OCI-LY3 (cell line): ENCODE results near the gene ZXDC.

Experiments used
- H2AFZ ChIP-seq: fragments of 200-600, 300-600 bp; shearing (Covaris generic); 2 replicates; pipeline ENCODE4 v1.6.0; 2014; ENCODE audit warnings: antibody characterized with exemption, low read depth, low read length
- H3K27ac ChIP-seq: fragments of 200-600, 300-600 bp; sonication (generic); 2 replicates; pipeline ENCODE4 v1.5.1; 2014; ENCODE audit warnings: mild to moderate bottlenecking, low read length, moderate library complexity, mixed read lengths
- H3K27me3 ChIP-seq: fragments of 200-600, 300-600 bp; sonication (generic); 2 replicates; pipeline ENCODE4 v1.6.1; 2014; ENCODE audit warnings: low read depth, low read length, mixed read lengths
- H3K36me3 ChIP-seq: fragments of 200-600, 300-600 bp; sonication (generic); replicated peaks from 2 replicates; pipeline ENCODE3; 2014; ENCODE audit warnings: low read depth, low read length, mixed read lengths
- H3K4me1 ChIP-seq: fragments of 300-600, 200-600 bp; sonication (generic); 2 replicates; pipeline ENCODE4 v1.6.1; 2014; ENCODE audit warnings: low read length, mixed read lengths
- H3K4me2 ChIP-seq: fragments of 200-600, 300-600 bp; sonication (generic); 2 replicates; pipeline ENCODE4 v1.6.1; 2014; ENCODE audit warnings: low read length, mixed read lengths
- H3K4me3 ChIP-seq: fragments of 300-600, 200-600 bp; sonication (generic); 2 replicates; pipeline ENCODE4 v1.5.1; 2014; ENCODE audit warnings: antibody characterized with exemption, mild to moderate bottlenecking, low read length, moderate library complexity
- H3K79me2 ChIP-seq: fragments of 300-600, 200-600 bp; shearing (Covaris generic); 2 replicates; pipeline ENCODE4 v1.6.1; 2014; ENCODE audit warnings: mild to moderate bottlenecking, low read length, mixed read lengths
- H3K9ac ChIP-seq: fragments of 300-600, 200-600 bp; shearing (Covaris generic); 2 replicates; pipeline ENCODE4 v1.6.0; 2014; ENCODE audit warnings: mild to moderate bottlenecking, low read length, moderate library complexity
- H3K9me3 ChIP-seq: fragments of 200-600, 300-600 bp; shearing (Covaris generic); 2 replicates; pipeline ENCODE4 v1.6.1; 2014; ENCODE audit warnings: low read length, mixed read lengths; ENCODE audit not compliant: insufficient read depth
- H4K20me1 ChIP-seq: fragments of 200-600, 300-600 bp; sonication (generic); 2 replicates; pipeline ENCODE4 v1.6.1; 2016; ENCODE audit warnings: low read length, mixed read lengths; ENCODE audit not compliant: insufficient read depth
- EZH2phosphoT487 ChIP-seq: fragments of 200-600 bp; shearing (Covaris generic); IDR thresholded peaks from 2 replicates; pipeline ENCODE4 v1.6.1; 2018; ENCODE audit warnings: antibody characterized with exemption, mixed run types, low read depth
- TF ChIP-seq, protein P1 (sequence below): fragments of 200-600, 300-600 bp; sonication (generic); IDR thresholded peaks from 2 replicates; pipeline ENCODE4 v1.5.1; 2014; ENCODE audit warnings: antibody characterized with exemption, low read length, low read depth

Gene ZXDC, protein sequence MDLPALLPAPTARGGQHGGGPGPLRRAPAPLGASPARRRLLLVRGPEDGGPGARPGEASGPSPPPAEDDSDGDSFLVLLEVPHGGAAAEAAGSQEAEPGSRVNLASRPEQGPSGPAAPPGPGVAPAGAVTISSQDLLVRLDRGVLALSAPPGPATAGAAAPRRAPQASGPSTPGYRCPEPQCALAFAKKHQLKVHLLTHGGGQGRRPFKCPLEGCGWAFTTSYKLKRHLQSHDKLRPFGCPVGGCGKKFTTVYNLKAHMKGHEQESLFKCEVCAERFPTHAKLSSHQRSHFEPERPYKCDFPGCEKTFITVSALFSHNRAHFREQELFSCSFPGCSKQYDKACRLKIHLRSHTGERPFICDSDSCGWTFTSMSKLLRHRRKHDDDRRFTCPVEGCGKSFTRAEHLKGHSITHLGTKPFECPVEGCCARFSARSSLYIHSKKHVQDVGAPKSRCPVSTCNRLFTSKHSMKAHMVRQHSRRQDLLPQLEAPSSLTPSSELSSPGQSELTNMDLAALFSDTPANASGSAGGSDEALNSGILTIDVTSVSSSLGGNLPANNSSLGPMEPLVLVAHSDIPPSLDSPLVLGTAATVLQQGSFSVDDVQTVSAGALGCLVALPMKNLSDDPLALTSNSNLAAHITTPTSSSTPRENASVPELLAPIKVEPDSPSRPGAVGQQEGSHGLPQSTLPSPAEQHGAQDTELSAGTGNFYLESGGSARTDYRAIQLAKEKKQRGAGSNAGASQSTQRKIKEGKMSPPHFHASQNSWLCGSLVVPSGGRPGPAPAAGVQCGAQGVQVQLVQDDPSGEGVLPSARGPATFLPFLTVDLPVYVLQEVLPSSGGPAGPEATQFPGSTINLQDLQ

DNA sequence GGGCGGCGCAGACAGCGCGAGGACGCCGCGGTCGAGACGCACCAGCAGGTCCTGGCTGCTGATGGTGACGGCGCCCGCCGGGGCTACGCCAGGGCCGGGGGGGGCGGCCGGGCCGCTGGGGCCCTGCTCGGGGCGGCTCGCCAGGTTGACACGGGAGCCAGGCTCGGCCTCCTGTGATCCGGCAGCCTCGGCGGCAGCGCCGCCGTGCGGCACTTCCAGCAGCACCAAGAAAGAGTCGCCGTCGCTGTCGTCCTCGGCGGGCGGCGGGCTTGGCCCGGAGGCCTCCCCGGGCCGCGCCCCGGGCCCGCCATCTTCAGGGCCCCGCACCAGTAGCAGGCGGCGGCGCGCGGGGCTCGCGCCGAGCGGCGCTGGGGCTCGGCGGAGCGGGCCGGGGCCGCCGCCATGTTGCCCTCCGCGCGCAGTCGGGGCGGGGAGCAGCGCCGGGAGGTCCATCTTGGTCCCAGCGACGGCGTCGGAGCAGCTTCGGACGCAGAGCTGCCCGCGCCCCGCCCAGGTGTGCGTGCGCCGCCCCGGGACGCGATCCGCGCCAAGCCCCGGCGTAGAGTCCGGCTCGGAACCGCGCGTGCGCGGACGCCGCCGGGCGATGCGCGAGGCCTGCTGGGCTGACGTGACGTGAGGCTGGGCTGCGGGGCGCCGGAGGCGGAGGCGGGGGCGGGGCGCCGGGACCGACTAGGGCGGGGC is at the start of gene ZXDC:
ZXDC (minus strand) TSS at position 479 of the 702 bp plus-strand sequence; CDS start at position 453, 26 bp downstream.
- Histone ChIP-seq H2AFZ (peak within 1 kb of the TSS; percentile 94), H4K20me1 (peaks cover 27% of the 10 kb centered on the region), H3K9ac (peak within 1 kb of the TSS; percentile 66), H3K4me3 (peak within 1 kb of the TSS; percentile 88), H3K4me1 (peaks cover 19% of the 10 kb centered on the region), H3K4me2 (peak within 1 kb of the TSS; percentile 88), H3K27me3 (no peaks in the 10 kb centered on the region), H3K27ac (peak within 1 kb of the TSS; percentile 22; the same call in 1 of the 2 replicates), H3K79me2 (peaks cover 39% of the 10 kb centered on the region), H3K36me3 (peaks cover 32% of the 10 kb centered on the region), H3K9me3 (no peaks in the 10 kb centered on the region)
- TF ChIP-seq, protein P1, sequence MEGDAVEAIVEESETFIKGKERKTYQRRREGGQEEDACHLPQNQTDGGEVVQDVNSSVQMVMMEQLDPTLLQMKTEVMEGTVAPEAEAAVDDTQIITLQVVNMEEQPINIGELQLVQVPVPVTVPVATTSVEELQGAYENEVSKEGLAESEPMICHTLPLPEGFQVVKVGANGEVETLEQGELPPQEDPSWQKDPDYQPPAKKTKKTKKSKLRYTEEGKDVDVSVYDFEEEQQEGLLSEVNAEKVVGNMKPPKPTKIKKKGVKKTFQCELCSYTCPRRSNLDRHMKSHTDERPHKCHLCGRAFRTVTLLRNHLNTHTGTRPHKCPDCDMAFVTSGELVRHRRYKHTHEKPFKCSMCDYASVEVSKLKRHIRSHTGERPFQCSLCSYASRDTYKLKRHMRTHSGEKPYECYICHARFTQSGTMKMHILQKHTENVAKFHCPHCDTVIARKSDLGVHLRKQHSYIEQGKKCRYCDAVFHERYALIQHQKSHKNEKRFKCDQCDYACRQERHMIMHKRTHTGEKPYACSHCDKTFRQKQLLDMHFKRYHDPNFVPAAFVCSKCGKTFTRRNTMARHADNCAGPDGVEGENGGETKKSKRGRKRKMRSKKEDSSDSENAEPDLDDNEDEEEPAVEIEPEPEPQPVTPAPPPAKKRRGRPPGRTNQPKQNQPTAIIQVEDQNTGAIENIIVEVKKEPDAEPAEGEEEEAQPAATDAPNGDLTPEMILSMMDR = peak; percentile 37
- TF ChIP-seq EZH2phosphoT487 = no peak

DNA sequence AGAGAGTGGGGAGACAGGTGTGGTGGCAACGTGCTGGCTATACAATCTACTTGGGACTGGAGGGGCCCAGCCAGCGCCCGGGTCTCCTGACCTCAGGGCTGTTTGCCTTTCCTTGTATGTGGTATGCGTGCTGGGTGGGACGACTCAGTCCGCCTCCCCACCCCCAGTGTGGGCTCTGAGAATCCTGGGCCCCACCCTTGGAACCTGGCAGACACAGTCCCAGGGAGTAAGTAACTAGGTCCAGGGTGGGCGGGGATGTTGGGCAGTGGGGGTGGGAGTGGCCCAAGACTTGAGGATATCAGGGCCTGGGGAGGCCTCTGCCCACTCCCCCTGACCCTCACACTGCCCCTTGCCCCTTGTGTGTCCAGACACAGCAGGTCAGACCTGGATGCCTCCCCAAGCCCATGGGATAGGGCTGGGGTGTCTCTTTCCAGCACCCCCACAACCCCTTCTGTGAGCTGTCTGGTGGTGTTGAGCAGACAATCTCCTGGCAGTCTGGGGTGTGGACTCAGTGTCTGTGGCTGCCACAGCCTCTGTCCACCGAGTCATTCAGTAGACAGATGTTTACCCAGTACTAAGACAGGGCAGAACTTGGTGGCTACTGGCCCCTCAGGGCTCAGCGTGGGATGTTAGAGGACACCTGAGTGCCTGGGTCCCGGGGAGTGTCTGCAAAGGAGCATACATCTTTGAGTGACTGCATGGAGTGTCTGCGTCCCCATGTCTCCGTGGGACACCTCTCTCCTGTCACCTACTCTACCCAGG is 49.6 kb upstream of the ZXDC start:
- Histone ChIP-seq H3K4me3 (no peak overlapping the region), H3K36me3 (no peaks in the 10 kb centered on the region), H3K9ac (no peak overlapping the region), H3K27me3 (no peaks in the 10 kb centered on the region), H3K4me2 (no peak overlapping the region), H3K79me2 (no peaks in the 10 kb centered on the region), H2AFZ (no peak overlapping the region), H3K27ac (no peak overlapping the region), H4K20me1 (no peaks in the 10 kb centered on the region), H3K9me3 (no peaks in the 10 kb centered on the region), H3K4me1 (no peaks in the 10 kb centered on the region)
- no peak for TF ChIP-seq EZH2phosphoT487
- TF ChIP-seq, protein P1 = no peak

DNA sequence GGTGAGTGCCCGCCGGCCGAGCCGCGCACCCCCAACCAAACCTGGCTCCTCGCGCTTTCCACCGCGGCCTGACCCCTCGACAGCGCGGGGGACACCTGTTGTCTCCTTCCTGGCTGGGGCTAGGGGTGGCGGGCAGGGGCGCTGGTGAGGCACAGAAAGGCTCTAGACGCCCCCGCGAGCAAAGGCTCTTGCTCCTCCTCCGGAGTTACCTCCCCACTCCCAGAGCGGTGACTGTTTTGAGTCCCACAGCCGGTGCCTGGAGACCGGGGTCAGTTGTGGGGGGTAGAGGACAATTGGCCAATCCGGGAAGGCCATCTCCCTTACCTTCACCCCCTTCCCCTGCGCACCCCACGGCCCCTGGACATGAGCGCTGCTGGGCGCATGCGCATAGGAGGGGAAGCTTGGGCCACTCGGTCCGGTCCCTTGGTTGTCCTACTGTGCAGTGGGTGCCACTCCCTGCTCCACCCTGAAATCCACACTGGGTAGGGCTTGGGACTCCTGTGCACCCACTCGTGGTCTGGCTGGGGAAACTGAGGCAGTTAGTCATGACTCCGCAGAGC is 48.8 kb upstream of the ZXDC start:
- no peaks in the 10 kb centered on the region for H3K4me1 ChIP-seq
- H3K27ac ChIP-seq = no peak overlapping the region
- H3K4me3 ChIP-seq = no peak overlapping the region
- no peaks in the 10 kb centered on the region for H3K27me3 ChIP-seq
- no peaks in the 10 kb centered on the region for H4K20me1 ChIP-seq
- H2AFZ ChIP-seq = no peak overlapping the region
- no peaks in the 10 kb centered on the region for H3K36me3 ChIP-seq
- no peak overlapping the region for H3K4me2 ChIP-seq
- TF ChIP-seq EZH2phosphoT487 = no peak
- TF ChIP-seq, protein P1 = no peak
- no peaks in the 10 kb centered on the region for H3K79me2 ChIP-seq
- H3K9me3 ChIP-seq = no peaks in the 10 kb centered on the region
- H3K9ac ChIP-seq = no peak overlapping the region
